Colonic mucosa (tissue), 4 donors: ENCODE measurements around the gene CCDC24. TPM values are rescaled to one million over a fixed set of nuclear protein-coding genes. Genes with fewer than 3 reads are reported as not detected.

Source experiments
- DNase-seq: peaks from one replicate; pipeline ENCODE4 v3.0.0-alpha.2; 2020
- H3K27ac ChIP-seq: fragments of 200-600 bp; one replicate; pipeline ENCODE4 v1.8.0; 2021
- H3K27me3 ChIP-seq: fragments of 200-600 bp; one replicate; pipeline ENCODE4 v1.8.0; 2021
- H3K36me3 ChIP-seq: fragments of 200-600 bp; one replicate; pipeline ENCODE4 v1.8.0; 2021
- H3K4me1 ChIP-seq: fragments of 200-600 bp; one replicate; pipeline ENCODE4 v1.8.0; 2021; ENCODE audit warnings: mild to moderate bottlenecking
- H3K4me3 ChIP-seq: fragments of 200-600 bp; one replicate; pipeline ENCODE4 v1.8.0; 2021
- H3K9ac ChIP-seq, 2 donors: one replicate each; pipeline ENCODE4 v1.7.0; 2013; ENCODE audit warnings: control low read depth in 2 of 2, low read depth in 2 of 2, low read length in 2 of 2
- H3K9me3 ChIP-seq: fragments of 200-600 bp; one replicate; pipeline ENCODE4 v1.8.0; 2021
- CTCF ChIP-seq: fragments of 200-600 bp; IDR thresholded peaks from one replicate; pipeline ENCODE4 v1.8.0; 2022; ENCODE audit warnings: antibody characterized with exemption, mild to moderate bottlenecking
- intact Hi-C: fragments of 100-400 bp; cut with DNase I; formaldehyde crosslinking; loops from one replicate; pipeline ENCODE4 v1.14.1; 2022
- total RNA-seq, 2 donors: library from RNA; stranded (reverse); fragmentation: NEBNext Ultra II Directional in 1 of 2; extraction: Animal tissue kit (Norgen Biotek cat#: 25700) in 1 of 2; gene quantifications; one replicate each; pipeline ENCODE4 v1.2.1, GENCODE V29; 2021
- donor health status: healthy.
- donor health status: DM: no; HTN: no; CAD: no.
- donor health status: DM: no; HTN: no; CAD: no.

The CCDC24 gene
- total RNA-seq, 2 donors from 2014 or later: 20.3 to 24.6 TPM

GRCh38 chr1:43947061-43947873 lies 44.1 kb upstream of the CCDC24 start:
- Histone ChIP-seq H3K27ac (peak overlapping the region; percentile 91), H3K27me3 (no peaks in the 10 kb centered on the region), H3K9me3 (no peaks in the 10 kb centered on the region), H3K9ac (peak overlapping the region; percentile 93 to 94), H3K36me3 (no peaks in the 10 kb centered on the region), H3K4me3 (peak overlapping the region; percentile 91), H3K4me1 (peaks cover 14% of the 10 kb centered on the region)
- no peak for TF ChIP-seq CTCF
- DNase-seq: no peak
- intact Hi-C loops: no loop called here

- no peak for TF ChIP-seq CTCF
- Histone ChIP-seq H3K9ac (peak overlapping the region; percentile 93 to 94), H3K4me3 (peak overlapping the region; percentile 91), H3K4me1 (peaks cover 14% of the 10 kb centered on the region), H3K27me3 (no peaks in the 10 kb centered on the region), H3K9me3 (no peaks in the 10 kb centered on the region), H3K36me3 (no peaks in the 10 kb centered on the region), H3K27ac (no peak overlapping the region)
- no peak for DNase-seq
- intact Hi-C loops: no loop called here
Observed at GRCh38 chr1:43947874-43948437, 43.4 kb upstream of the CCDC24 start.

- intact Hi-C loops: no loop called here
- peaks cover 14% of the 10 kb centered on the region for H3K4me1 ChIP-seq
- no peak for TF ChIP-seq CTCF
- H3K4me3 ChIP-seq: no peak overlapping the region
- H3K9me3 ChIP-seq: no peaks in the 10 kb centered on the region
- no peak overlapping the region for H3K9ac ChIP-seq
- H3K27me3 ChIP-seq: no peaks in the 10 kb centered on the region
- H3K36me3 ChIP-seq: no peaks in the 10 kb centered on the region
- no peak for DNase-seq
- H3K27ac ChIP-seq: no peak overlapping the region
Observed at GRCh38 chr1:43949678-43950077, 41.7 kb upstream of the CCDC24 start.

- Histone ChIP-seq H3K9ac (no peak overlapping the region), H3K4me1 (peaks cover 14% of the 10 kb centered on the region), H3K4me3 (no peak overlapping the region), H3K36me3 (no peaks in the 10 kb centered on the region), H3K9me3 (no peaks in the 10 kb centered on the region), H3K27ac (no peak overlapping the region), H3K27me3 (no peaks in the 10 kb centered on the region)
- intact Hi-C loops: no loop called here
- DNase-seq: no peak
- TF ChIP-seq CTCF: no peak
Observed at GRCh38 chr1:43951021-43951985, 40.1 kb upstream of the CCDC24 start.

GRCh38 chr1:43952731-43953346 lies 38.6 kb upstream of the CCDC24 start:
- TF ChIP-seq CTCF: no peak
- Histone ChIP-seq H3K36me3 (no peaks in the 10 kb centered on the region), H3K27ac (no peak overlapping the region), H3K4me3 (no peak overlapping the region), H3K4me1 (peaks cover 7% of the 10 kb centered on the region), H3K27me3 (no peaks in the 10 kb centered on the region), H3K9me3 (no peaks in the 10 kb centered on the region), H3K9ac (no peak overlapping the region)
- DNase-seq: no peak
- intact Hi-C loops: no loop called here
